ENCODE data around the gene ADAMTS3. TPM values are rescaled to one million over a fixed set of nuclear protein-coding genes. Genes with fewer than 3 reads are reported as not detected.

Gene ADAMTS3
- total RNA-seq, 1 donor from 2014 or later = 0.89 TPM

DNA sequence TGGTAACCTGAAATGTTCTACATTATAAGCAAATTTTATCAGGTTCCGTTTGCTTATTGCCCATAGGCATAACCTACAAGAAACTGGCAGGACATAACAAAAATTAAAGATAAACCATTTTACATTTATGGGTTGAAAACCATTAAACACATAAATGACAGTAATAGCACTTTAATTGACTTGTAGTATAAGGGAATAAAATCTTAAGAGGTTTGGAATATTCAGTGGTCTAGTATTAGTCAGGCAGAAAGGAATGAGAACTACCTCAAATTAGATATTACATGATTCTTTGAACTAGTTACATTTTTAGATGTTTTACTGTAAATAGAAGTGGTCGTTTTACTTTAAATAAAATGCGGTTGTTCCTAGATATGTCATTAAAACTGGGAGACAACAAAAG lies 111.9 kb downstream of the ADAMTS3 start:
- Mint-ChIP-seq H3K27me3 (no peaks in the 10 kb centered on the region), H3K27ac (no peak overlapping the region), H3K36me3 (ENCODE audit: insufficient read depth) (no peaks in the 10 kb centered on the region), H3K4me3 (ENCODE audit: low read depth) (no peak overlapping the region), H3K9me3 (ENCODE audit: low read depth) (no peaks in the 10 kb centered on the region), H3K4me1 (ENCODE audit: low read depth) (peaks cover 1% of the 10 kb centered on the region)
- TF ChIP-seq, protein P1, sequence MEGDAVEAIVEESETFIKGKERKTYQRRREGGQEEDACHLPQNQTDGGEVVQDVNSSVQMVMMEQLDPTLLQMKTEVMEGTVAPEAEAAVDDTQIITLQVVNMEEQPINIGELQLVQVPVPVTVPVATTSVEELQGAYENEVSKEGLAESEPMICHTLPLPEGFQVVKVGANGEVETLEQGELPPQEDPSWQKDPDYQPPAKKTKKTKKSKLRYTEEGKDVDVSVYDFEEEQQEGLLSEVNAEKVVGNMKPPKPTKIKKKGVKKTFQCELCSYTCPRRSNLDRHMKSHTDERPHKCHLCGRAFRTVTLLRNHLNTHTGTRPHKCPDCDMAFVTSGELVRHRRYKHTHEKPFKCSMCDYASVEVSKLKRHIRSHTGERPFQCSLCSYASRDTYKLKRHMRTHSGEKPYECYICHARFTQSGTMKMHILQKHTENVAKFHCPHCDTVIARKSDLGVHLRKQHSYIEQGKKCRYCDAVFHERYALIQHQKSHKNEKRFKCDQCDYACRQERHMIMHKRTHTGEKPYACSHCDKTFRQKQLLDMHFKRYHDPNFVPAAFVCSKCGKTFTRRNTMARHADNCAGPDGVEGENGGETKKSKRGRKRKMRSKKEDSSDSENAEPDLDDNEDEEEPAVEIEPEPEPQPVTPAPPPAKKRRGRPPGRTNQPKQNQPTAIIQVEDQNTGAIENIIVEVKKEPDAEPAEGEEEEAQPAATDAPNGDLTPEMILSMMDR (IDR thresholded peaks at IDR 0.05; ENCODE audit: unreplicated experiment) = no peak
- no peak for DNase-seq (ENCODE audit: low spot score, unreplicated experiment)

- no peak for DNase-seq (ENCODE audit: low spot score, unreplicated experiment)
- Mint-ChIP-seq H3K4me1 (ENCODE audit: low read depth) (no peaks in the 10 kb centered on the region), H3K36me3 (ENCODE audit: insufficient read depth) (no peaks in the 10 kb centered on the region), H3K9me3 (ENCODE audit: low read depth) (no peaks in the 10 kb centered on the region), H3K4me3 (ENCODE audit: low read depth) (no peak overlapping the region), H3K27me3 (no peaks in the 10 kb centered on the region), H3K27ac (no peak overlapping the region)
- TF ChIP-seq, protein P1 (IDR thresholded peaks at IDR 0.05; ENCODE audit: unreplicated experiment) = no peak
These were observed 117.7 kb downstream of the ADAMTS3 start for GRCh38 chr4:72451349-72451748.

- Mint-ChIP-seq H3K27me3 (no peaks in the 10 kb centered on the region), H3K4me1 (ENCODE audit: low read depth) (no peaks in the 10 kb centered on the region), H3K27ac (no peak overlapping the region), H3K36me3 (ENCODE audit: insufficient read depth) (no peaks in the 10 kb centered on the region), H3K4me3 (ENCODE audit: low read depth) (no peak overlapping the region), H3K9me3 (ENCODE audit: low read depth) (no peaks in the 10 kb centered on the region)
- no peak for DNase-seq (ENCODE audit: low spot score, unreplicated experiment)
- TF ChIP-seq, protein P1 (IDR thresholded peaks at IDR 0.05; ENCODE audit: unreplicated experiment) = no peak
These were observed 119.3 kb downstream of the ADAMTS3 start for GRCh38 chr4:72449705-72450104.

- TF ChIP-seq, protein P1 (IDR thresholded peaks at IDR 0.05; ENCODE audit: unreplicated experiment) = no peak
- DNase-seq (ENCODE audit: low spot score, unreplicated experiment) = no peak
- H3K36me3 Mint-ChIP-seq (ENCODE audit: insufficient read depth) = no peaks in the 10 kb centered on the region
- no peaks in the 10 kb centered on the region for H3K4me1 Mint-ChIP-seq (ENCODE audit: low read depth)
- no peak overlapping the region for H3K27ac Mint-ChIP-seq
- no peak overlapping the region for H3K4me3 Mint-ChIP-seq (ENCODE audit: low read depth)
- no peaks in the 10 kb centered on the region for H3K9me3 Mint-ChIP-seq (ENCODE audit: low read depth)
- no peaks in the 10 kb centered on the region for H3K27me3 Mint-ChIP-seq
These were observed 120.8 kb downstream of the ADAMTS3 start for GRCh38 chr4:72448231-72448630.

GRCh38 chr4:72446353-72447055 lies 122.5 kb downstream of the ADAMTS3 start:
- Mint-ChIP-seq H3K36me3 (ENCODE audit: insufficient read depth) (no peaks in the 10 kb centered on the region), H3K4me1 (ENCODE audit: low read depth) (no peaks in the 10 kb centered on the region), H3K9me3 (ENCODE audit: low read depth) (no peaks in the 10 kb centered on the region), H3K4me3 (ENCODE audit: low read depth) (no peak overlapping the region), H3K27me3 (no peaks in the 10 kb centered on the region), H3K27ac (no peak overlapping the region)
- TF ChIP-seq, protein P1 (IDR thresholded peaks at IDR 0.05; ENCODE audit: unreplicated experiment) = no peak
- DNase-seq (ENCODE audit: low spot score, unreplicated experiment) = no peak

Data from progenitor cell of endocrine pancreas (in vitro differentiated cells).